Keratinocyte (primary cell): ENCODE data around the gene DEDD.

Experiments used
- CTCF ChIP-seq, 3 experiments: IDR thresholded peaks in 1 of 3; conservative IDR thresholded peaks in 1 of 3; optimal IDR thresholded peaks in 1 of 3; 2 replicates in 2 of 3; 3 replicates in 1 of 3; pipeline versions ENCODE3 to v1.5.1; 2011; ENCODE audit warnings: low read length in 3 of 3, mild to moderate bottlenecking in 3 of 3, moderate library complexity in 2 of 3, control low read depth in 1 of 3, inconsistent platforms in 1 of 3; ENCODE audit not compliant: insufficient read depth in 2 of 3; ENCODE audit errors: extremely low read depth in 1 of 3
- EZH2 ChIP-seq: IDR thresholded peaks from one replicate; pipeline ENCODE4 v1.6.1; 2012; ENCODE audit warnings: inconsistent platforms, mild to moderate bottlenecking, low read length, moderate library complexity

GRCh38 chr1:161071886-161072371 is 60.5 kb downstream of the DEDD start:
- peak; percentile 52 to 68 (median 57) for TF ChIP-seq CTCF (optimal IDR thresholded peaks at IDR 0.05 in 1 of 3, IDR thresholded peaks at IDR 0.05 in 1 of 3, conservative IDR thresholded peaks at IDR 0.05 in 1 of 3; ENCODE audit: extremely low read depth in 1 of 3, insufficient read depth in 2 of 3, low read length in 3 of 3)
- no peak for TF ChIP-seq EZH2
